ENCODE data around the gene ABHD10. TPM values are rescaled to one million over a fixed set of nuclear protein-coding genes. Genes with fewer than 3 reads are reported as not detected.
A peak's percentile ranks its signal among the peaks of the same experiment; 100 is the strongest.

ABHD10 gene
- total RNA-seq: 34.2 TPM

DNA sequence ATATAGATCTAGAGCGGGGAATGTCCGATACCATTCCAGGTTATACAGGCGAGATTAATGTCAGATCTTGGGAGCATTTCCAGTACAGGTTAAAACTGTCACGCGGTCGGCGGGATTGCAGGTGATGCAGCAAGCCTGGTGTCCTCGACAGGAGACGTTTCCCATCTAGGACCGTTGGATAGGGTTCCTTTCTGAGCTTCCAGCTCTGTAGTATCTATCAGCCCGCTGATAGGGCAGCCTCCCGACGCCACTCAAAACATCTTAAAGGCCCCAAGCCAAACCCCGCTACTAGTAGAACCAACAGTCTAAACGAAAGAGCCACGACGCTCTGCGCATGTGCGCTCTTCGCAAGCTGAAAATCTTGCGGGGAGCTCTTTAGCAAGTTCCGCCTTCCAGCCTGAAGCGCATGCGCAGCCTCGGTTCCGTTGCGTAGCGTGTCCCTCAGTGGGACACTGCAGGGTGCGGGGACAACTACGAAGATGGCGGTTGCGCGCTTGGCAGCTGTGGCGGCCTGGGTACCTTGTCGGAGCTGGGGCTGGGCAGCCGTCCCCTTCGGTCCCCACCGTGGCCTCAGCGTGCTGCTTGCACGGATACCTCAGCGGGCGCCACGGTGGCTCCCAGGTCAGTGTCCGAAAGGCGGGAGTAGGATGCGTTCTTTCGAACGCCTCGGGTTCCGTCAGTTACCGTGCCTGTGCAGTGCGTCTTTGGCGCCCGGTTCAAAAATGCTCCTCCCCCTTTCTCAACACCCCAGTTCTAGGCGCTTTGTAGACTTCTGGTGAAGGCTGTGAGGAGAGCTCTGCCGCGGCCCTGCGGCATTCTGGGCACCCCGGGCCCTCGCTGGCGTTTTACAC is at the start of gene ABHD10:
TSS of gene ABHD10 (plus strand) at position 444 of the 851 bp plus-strand sequence. CDS start at position 480, 36 bp downstream.
- peak; percentile 97 for DNase-seq (ENCODE audit: low spot score)

DNA sequence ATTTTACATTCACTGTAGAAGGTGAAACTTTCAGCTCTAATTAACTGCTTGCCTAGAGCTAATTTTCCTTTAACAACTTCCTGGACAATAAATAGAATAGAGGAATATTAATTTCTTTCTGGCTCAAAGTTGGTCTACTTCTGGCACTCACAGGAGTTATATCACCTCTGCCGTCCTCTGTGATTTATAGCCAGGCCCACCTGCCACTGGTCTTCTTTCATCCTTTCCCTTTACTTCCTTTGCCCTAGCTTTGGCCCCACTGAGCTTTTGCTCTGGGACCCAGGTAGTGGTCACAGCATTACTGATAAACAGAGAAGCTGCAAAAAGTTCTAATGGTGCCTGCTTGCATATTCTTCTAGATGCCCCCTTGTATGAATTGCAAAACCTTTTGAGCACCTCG is 49.3 kb upstream of the ABHD10 start:
- no peak for DNase-seq (ENCODE audit: low spot score)

DNA sequence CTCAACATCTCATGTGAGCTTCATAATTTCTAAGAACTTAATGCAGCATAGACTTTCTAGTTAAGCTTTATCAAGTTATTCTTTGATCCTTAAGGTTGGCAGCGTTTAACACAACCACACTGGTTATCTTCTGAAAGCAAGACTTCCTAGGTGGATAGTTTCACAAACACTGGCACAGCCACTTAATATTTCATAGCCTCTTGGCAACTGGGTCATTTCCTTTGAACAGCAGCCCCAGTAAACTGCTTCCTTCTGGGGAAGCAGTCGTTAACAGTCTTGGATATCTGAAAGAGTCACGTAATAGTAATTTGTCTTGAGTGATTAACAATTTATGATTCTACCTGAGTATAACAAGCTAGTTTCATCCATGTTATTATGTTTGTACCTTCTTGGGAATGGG is 45.9 kb upstream of the ABHD10 start:
- no peak for DNase-seq (ENCODE audit: low spot score)

DNA sequence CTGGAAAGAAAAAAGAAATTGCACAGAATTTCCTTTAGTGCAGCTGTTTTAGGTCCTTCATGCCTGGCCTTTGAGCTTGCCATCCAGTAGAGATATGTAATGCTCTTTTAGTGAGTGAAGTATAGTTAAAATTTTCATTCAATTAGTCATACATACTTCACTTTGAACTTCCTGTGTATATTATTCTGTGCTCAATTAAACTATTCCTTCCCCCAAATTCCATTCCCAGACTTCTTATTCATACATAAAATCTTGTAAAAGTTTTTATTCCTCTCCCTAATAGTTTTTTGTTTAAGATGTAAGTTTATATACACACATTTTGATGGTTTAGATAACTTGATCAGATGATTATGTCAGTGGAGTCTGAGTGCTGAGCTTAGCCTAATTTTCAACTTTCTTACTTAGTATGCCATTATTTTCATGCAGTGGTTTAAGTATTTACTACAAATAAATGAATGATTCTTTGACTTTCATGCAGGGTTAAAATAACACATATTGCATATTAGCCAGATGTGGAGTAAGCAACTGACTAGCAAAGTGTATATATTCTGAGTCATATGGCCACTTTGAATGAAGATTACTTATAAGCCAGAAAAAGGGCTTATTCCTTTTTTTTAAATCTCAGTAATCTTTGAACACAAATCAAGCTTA is 42.5 kb upstream of the ABHD10 start:
- DNase-seq (ENCODE audit: low spot score): no peak

DNA sequence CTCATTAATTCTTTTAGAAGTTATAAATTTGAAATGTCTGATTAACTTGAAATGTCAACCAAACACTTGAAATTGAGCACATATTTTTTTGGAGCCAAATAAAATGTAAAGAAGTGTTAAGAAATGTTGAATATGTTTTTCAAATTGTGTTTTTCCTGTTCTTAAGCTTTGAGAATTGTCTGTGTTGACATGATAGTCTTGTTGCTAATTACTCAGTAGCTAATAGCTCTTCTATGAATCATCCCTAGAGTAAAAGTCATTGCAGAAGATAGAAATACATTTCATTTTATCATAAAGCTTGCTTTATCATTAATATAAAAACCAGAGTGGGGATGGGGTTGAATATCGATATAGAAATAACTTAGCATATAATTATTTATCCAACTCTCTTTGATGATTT is 41.9 kb upstream of the ABHD10 start:
- DNase-seq (ENCODE audit: low spot score): no peak

DNA sequence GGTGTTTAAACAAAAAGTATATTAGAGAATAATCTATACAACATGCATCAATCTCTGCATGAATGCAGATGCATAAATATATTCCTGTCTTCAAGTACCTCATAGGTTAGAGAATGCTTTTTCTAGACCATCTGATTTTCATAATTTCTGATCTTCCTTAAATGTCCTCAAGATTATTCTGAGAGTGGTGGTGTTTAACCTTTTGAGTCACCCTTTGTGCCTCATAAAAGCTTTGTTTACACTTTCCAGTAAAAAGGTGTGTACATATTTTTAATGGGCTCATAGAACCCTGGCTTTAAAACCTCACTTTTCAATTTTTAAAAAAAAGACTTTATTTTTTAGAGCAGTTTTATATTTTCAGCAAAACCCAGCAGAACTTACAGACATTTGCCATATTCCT is 41.0 kb upstream of the ABHD10 start:
- DNase-seq (ENCODE audit: low spot score): no peak

DNA sequence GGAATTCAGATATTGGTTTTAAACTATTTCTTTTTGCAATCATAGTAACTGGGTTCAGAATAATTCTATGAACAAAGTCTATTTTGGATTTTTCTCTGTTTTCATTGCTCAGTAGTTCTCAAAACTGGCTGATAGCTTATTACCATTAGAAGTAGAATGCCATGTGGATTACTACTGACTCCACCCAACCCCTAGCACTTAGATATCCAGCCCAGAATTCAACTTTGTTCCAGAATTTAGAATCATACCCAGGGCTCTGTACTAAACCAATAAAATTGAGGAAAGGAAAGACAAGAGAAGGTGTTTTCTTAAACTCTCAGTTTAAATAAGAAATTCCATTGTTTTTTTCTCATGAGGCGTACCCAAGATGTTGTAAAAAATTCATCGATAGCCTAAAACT is 39.0 kb upstream of the ABHD10 start:
- no peak for DNase-seq (ENCODE audit: low spot score)

DNA sequence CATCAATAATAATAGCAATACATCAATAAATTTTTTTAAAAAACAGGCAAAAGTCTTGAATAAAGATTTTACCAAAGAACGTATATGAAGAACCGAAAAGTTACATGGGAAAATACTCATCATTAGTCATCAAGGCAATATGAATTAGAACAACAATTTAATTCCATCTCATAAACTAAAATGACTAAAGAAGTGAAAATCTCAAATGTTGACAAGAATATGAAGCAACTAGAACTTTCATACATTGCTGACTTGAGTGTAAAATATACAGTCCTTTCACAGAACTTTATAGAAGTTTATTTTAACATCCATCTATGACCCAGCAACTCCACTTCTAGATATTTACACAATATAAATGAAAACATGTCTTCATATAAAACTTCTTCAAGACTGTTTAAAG is 35.3 kb upstream of the ABHD10 start:
- DNase-seq (ENCODE audit: low spot score): no peak

DNA sequence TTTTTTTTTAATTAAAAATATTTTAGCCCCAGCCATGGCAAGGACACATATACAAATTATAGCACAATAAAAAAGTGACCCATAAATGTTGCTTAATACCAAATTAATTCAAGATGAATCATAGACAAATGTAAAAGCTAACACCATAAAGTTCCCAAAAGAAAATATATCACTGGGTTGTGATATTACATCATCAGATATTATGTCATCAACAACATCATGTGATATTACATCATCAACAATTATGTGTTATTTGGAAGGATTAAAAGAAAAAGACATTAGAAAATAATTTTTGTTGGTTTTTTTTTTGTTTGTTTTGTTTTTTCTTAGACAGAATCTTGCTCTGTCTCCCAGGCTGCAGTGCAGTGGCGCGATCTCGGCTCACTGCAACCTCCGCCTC is 34.5 kb upstream of the ABHD10 start:
- no peak for DNase-seq (ENCODE audit: low spot score)

DNA sequence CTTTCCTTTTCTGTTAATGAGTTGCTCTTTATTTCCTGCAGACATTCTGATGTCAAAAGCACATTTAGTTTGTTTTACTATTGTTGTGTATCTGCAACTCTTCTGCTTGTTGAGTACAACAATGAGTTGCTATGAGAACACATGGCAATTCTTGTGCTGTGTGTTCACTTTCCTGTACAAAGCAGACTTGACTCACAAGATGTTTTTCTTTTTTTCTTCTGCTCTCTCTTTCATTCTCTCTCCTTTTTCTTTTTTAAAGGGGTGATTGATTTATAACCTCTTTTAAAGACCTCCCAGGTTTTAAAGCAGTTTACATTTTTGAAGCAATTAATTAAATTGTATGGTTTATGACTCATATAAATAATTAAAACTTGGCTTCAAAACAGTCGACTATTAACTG is 31.6 kb upstream of the ABHD10 start:
- no peak for DNase-seq (ENCODE audit: low spot score)

DNA sequence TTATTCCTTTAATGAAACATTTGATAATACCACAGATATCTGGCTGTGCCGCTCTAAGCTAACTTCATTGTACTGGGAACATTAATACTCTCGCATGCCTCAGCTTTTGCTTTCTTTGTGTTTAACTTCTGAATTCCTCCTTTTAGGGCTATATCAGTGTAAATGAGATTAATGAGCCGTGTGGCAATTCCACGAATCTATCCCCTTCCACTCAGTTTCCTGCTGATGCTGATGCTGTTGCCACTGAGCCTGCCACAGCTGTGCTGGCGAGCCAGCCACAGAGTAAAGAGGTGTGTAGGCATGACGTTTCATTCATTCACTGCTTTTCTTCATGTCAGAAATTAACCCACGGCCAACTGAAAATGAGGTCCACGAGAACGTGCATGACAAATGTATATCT is 30.0 kb upstream of the ABHD10 start:
- DNase-seq (ENCODE audit: low spot score): no peak

DNA sequence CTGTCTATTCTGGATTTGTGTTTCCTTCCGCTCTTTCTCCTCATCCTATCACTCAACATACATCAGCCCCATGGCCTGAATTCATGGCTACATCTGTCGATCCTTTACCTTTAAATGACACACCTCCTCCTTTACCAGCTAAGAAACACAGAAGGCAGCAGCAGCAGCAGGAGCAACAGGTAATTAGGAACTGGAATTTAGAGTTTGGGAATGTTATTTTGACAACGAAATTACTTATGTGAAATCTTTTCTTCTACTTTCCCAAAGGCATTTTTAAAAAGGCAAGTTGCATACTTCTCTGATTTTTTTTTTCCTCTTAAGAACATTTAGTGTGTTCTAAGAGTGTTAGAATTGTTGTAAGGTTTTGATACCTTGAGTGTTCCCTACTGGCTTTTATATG is 29.1 kb upstream of the ABHD10 start:
- DNase-seq (ENCODE audit: low spot score): no peak

DNA sequence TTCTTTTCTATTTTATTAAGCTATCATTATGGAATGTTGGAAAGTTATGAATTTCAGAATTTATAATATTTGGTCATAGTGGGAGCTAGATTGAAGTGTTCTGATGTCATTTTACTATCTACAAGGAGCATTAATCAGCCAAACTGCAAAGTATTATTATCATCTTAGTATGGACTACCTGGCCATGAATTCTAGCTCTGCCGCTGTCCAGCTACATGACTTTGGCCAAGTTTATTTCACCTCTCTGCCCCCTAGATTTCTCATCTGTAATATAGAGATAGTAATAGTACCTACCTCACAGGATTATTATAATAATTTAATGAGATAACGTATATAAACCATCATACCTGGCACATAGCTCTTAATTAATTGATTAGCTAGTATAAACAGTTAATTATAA is 27.8 kb upstream of the ABHD10 start:
- DNase-seq (ENCODE audit: low spot score): no peak

DNA sequence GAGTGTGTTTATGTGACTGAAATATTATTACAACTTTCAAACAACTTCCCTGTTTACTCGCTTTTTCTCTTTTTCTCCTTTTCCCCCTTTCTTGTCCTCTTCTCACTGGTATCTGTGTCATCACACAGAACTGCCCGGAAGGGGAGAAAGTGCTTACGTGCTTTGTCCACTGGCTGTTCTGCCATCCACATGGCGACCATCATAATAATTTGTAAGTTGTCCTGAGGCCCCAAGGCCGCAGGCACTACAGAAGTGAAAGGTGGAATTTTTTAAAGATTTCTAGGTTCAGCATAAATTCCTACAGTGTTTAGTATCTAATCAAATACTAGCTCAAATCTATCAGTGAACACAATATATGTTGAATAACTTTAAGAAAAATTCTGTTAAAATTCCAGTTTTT is 26.7 kb upstream of the ABHD10 start:
- no peak for DNase-seq (ENCODE audit: low spot score)

DNA sequence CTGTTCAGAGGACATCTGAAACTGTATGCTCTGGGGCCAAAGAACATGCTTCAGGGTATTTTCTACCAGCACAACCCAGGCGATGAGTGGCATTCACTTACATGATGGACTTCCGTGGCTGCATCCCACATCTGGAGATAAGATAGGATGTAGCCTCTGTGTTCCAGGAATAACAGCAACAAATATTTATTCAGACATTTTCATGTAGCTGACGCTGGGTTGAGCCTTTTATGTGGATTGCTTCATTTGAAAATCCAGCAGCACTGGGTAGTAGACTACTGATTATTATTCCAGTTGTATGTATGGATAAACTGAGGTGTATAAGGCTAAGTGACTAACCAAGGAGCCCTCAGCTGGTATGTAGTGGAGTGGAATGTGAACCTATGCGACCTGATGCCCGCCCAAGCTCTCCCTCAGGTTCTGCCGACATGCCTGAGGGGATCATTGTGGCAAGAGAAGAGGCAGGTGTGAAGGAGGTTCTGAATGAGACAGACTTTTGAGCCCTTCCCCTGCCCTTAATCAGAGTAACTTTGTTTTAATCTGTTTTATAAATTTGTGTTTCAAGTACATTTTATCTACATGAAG is 25.9 kb upstream of the ABHD10 start:
- DNase-seq (ENCODE audit: low spot score): no peak

DNA sequence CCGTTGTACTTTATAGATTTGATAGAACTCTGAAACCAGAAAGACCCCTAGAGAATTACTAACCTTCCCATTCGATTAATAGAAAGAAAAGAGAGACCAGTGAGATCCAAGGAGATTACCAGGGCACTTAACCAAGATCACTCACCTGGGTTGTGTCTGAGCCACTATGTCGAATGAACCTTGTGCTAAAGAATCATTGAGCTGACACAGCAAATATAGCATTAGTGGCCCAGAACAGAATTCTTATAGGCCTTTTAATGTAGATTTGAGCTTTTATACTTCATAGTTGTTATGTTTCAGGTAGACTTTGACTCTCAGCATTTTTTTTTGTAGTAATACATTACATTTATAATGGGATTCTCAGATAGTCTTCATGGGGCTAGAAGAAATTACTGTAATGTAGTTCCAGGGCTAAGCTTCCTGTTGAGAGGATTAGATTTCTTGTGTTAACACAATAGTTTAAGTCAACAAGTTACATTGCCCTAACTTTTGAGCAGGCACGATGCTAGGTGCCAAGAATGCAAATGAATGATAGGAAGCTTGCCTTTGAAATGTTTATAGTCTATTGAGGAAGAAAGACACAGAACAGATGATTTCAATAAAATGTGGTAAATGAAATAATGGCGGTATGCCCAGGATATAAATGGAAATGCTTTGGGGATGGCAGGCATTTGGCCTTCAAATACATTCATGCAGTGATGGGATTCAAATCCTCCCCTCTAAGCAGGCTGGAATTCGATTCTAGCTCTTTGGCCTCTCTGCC is 24.4 kb upstream of the ABHD10 start:
- no peak for DNase-seq (ENCODE audit: low spot score)

DNA sequence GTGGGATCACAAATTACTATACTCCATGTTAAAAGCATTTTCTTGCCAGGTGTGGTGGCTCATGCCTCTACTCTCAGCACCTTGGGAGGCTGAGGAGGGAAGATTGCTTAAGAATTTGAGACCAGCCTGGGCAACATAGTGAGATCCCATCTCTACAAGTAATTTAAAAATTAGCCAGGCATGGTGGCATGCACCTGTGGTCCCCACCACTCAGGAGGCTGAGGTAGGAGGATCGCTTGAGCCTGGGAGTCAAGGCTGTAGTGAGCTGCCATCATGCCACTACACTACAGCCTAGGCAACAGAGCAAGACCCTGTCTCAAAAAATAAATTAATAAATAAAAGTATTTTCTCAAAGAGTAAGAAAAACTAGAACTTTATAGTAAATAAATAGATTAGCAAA is 22.9 kb upstream of the ABHD10 start:
- no peak for DNase-seq (ENCODE audit: low spot score)

DNA sequence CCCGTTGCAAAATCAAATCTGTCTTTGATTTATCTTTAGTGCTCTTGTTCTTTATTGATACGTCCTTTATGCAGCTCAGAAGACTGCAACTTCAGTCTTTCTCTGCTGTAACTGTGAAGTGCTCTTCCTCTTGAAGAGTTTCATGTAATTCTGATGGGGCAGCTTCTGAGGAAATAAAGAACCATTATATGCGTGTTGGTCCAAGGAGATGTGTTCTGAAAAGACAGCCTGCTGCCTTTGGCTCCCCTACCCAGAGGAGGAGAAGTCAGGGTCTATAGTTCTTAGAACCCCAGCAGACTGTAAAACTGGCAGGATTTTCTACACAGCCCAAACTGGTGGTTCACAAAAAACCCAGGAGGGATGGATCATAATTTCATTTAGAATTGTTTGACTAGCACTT is 22.4 kb upstream of the ABHD10 start:
- no peak for DNase-seq (ENCODE audit: low spot score)

DNA sequence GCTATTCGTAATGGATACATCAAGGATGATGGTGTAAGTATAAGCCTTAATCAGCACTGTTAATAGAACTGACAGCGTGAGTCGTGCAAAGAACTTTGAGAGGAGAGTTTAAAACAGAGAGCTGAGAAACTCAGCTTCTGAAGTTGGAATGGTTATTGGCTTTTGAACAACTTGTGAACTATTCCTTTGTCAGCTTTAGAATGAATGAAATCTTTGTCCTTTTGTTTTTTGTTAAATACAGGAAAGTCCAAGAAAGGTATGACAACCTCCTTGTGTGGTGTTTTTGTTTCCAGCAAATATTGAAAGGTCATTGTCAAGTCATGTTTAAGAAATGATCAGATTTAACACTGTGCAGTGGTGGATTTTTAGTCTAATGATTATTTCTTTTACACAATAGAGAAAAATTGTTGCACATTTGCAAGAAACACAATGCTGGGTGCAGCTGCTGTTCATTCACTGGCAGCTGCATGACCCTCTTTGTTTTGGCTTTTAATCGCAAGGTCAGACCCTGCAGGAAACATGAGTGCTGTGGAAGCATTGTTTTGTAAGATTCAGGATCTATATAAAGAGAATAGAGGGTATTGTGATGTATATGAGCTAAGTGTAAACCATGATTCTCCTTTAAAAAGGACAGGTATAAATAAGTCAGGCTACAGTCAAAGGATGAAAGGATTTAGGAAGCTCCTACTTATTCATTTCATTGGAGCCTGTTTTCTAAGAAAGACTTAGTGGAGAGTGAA is 21.7 kb upstream of the ABHD10 start:
- DNase-seq (ENCODE audit: low spot score): no peak

DNA sequence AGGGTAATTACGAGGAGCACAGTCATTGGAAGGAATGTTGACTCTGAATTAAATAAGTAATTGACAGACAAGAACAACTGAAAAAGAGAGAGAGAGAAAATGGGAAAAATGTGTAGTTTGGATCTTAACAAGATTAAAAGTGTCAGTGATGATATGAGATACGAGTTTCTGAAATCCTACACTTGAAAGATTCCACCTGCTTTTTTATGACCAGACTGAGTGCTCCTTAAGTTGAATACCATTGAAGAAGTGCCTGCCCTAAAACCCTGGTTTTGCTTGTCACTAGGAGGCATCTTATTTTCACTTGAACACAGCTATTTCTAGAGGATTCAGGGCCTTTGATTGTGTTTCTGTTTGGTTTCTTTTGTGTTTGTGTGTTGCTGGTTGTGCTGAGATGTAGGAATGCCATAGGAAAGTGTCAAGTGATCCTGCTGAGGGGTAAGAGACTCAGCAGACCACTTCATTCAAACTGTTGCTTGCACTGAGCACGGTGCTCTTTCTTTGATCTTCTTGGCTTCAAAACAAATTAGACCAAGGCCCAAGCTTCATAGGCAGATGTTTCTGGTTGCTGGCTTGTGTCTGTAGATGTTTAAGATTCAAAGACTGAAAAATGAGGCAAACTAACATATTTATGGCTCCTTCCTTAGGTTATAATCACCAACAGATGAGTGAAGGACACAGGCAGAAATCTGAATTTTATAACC is 17.2 kb upstream of the ABHD10 start:
- DNase-seq (ENCODE audit: low spot score): no peak

DNA sequence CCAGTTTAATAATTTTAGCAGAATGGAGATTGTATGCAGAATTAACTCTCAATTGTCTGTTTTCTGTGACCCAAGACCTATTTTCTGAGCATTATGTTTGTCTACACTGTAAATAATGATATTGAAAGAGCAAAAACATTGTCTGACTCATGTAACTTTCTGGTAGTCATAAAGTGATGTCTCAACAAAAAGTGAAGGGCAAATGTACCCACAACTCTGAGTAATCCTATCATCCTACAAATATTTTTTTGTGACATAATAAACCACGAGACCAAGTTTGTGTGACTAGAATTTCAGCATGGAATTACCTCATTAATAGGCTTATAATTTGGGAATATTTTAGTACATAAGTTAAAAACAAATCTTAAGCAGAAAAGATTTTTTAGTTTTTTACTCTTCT is 15.4 kb upstream of the ABHD10 start:
- no peak for DNase-seq (ENCODE audit: low spot score)

Measured in mucosa of gallbladder (tissue), 1 donor.